ENCODE results near the gene BLTP2.

Gene BLTP2

DNA sequence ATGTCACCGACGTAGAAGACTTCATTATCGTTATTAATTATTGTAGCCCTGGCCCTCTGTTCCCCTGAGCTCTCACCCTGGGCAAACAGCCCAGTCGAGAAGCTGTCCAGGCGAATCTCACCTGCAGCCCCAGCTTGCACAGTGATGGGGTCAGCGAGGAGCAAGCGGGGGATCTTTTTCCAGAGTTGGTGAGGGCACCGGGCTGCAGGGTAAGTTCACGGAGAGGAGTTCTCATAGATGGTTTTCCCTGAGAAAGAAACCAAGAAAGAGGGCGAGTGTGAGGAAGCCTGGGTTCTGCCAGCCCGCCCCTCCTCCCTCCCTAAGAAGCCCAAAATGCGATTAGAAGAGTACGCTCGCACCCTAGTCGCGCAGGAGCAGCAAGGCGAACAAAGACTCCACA, 46.6 kb downstream of the BLTP2 start:
- H3K36me3 ChIP-seq, result peaks cover 1 to 60% (median 35%) of the 10 kb centered on the region in 11 experiments; a peak in 20 of 22 replicates
- H3K4me3 ChIP-seq, result peak overlapping the region; percentile 67 to 89 (median 77)
- peaks cover 25 to 40% (median 31%) of the 10 kb centered on the region in 10 experiments for H3K4me1 ChIP-seq
- TF ChIP-seq Cebpa-rat (IDR thresholded peaks at IDR 0.05), result no peak
- H4K20me1 ChIP-seq, result peaks cover 0 to 7% (median 1%) of the 10 kb centered on the region in 11 experiments; a peak in 8 of 22 replicates
- H3K27ac ChIP-seq, result peak overlapping the region in 10 of 11 experiments; percentile 81 to 96 (median 89); a peak in 19 of 22 replicates
- no peaks in the 10 kb centered on the region for H3K9me3 ChIP-seq (replicated peaks in 1 of 11)
- no peaks in the 10 kb centered on the region for H3K27me3 ChIP-seq
- peak overlapping the region; percentile 86 to 93 (median 91) for H3K9ac ChIP-seq
- peak overlapping the region; percentile 88 to 99 (median 95) for H3K4me2 ChIP-seq

DNA sequence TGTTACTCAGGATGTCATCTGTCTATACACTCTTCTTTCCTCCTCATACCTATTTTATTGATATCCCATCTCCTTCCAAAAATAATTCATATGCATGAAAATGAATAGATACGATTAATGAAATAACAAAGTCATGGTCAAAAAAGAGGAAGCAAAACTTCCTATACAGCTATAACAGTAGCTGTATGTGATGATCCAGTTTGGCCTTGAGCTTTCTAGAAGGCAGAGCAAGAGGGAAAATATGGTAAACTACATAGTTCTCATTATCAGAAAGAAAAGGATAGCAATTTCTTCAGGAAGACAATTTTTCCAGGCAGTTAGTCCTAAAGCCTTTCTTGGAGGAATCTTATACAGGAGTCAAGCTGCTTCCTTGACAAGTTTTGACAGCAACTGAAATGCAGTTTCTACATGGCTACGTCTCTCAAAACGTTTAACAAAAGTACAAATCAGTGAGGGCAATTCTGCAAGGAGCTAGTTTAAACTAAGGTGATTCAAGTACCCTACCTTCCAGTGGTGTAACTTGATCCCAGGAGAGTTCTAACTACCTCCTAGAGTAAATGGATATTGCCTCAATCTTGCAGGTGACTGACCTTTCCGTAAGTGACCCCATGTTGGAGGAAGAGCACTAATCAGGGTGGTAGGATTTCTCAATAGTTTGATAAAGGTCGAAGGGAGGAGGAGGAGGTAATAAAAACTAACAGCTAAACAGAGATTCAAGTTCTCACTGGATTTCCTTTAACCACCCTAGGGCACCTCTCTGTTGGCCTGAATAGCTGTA, 47.2 kb downstream of the BLTP2 start:
- H4K20me1 ChIP-seq, result peaks cover 0 to 13% (median 6%) of the 10 kb centered on the region in 11 experiments; a peak in 9 of 22 replicates
- H3K9ac ChIP-seq, result peak overlapping the region; percentile 86 to 93 (median 91); a peak in 21 of 22 replicates
- H3K4me1 ChIP-seq, result peaks cover 25 to 40% (median 31%) of the 10 kb centered on the region in 10 experiments
- H3K9me3 ChIP-seq (replicated peaks in 1 of 11), result no peaks in the 10 kb centered on the region
- peak overlapping the region; percentile 88 to 99 (median 95) for H3K4me2 ChIP-seq
- peak overlapping the region; percentile 67 to 89 (median 77) for H3K4me3 ChIP-seq
- H3K27me3 ChIP-seq, result no peaks in the 10 kb centered on the region
- peak overlapping the region in 9 of 11 experiments; percentile 81 to 96 (median 89); a peak in 18 of 22 replicates for H3K27ac ChIP-seq
- TF ChIP-seq Cebpa-rat (IDR thresholded peaks at IDR 0.05), result no peak
- peaks cover 7 to 64% (median 41%) of the 10 kb centered on the region in 11 experiments for H3K36me3 ChIP-seq

Measured in BLaER1 treated with 17β-estradiol and CSF1 and Interleukin-3, amounts not matched to agents 10 nM and 100 nM (cell line).